ENCODE data around the gene CLEC2A. TPM values are rescaled to one million over a fixed set of nuclear protein-coding genes. Genes with fewer than 3 reads are reported as not detected.

The CLEC2A gene
- polyA plus RNA-seq, 2 of the 4 experiments (the other 2 are of a cell fraction), result not detected

DNA sequence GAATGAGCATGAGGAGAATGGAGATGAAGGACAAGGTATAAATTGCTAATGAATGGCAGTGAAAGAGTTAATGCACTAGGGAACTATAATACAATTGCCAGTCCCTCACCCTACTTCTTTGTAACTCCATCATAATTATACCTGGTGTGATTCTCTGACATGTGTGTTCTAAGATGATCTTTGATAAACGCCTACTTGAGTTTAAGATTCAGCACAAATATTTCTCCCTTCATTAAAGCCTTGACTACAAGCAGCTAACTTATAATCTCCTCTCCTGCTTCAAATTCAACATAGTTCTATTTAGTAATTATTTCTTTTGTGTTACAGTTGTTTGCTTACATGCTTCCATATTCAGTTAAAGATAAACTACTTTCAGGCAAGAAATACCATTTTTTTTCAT, 9.7 kb upstream of the CLEC2A start:
- TF ChIP-seq RNF2 (IDR thresholded peaks at IDR 0.05; ENCODE audit: borderline replicate concordance, low read depth) (no peak), POLR2A (IDR thresholded peaks at IDR 0.05; ENCODE audit: low read length) (no peak), EHMT2 (IDR thresholded peaks at IDR 0.05; ENCODE audit: low read depth) (no peak), FOSB (CRISPR knock-in tag; IDR thresholded peaks at IDR 0.05) (no peak), MAZ (IDR thresholded peaks at IDR 0.05; ENCODE audit: borderline replicate concordance, low read depth, low read length) (no peak), CHD4 (IDR thresholded peaks at IDR 0.05; ENCODE audit: borderline replicate concordance) (no peak), CEBPB (IDR thresholded peaks at IDR 0.05) (no peak), EHF (CRISPR knock-in tag; IDR thresholded peaks at IDR 0.05) (no peak), HOXB5 (CRISPR knock-in tag; IDR thresholded peaks at IDR 0.05) (no peak), ZC3H11A (IDR thresholded peaks at IDR 0.05) (no peak)
- TF ChIP-seq, protein P1, sequence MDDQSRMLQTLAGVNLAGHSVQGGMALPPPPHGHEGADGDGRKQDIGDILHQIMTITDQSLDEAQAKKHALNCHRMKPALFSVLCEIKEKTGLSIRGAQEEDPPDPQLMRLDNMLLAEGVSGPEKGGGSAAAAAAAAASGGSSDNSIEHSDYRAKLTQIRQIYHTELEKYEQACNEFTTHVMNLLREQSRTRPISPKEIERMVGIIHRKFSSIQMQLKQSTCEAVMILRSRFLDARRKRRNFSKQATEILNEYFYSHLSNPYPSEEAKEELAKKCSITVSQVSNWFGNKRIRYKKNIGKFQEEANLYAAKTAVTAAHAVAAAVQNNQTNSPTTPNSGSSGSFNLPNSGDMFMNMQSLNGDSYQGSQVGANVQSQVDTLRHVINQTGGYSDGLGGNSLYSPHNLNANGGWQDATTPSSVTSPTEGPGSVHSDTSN (IDR thresholded peaks at IDR 0.05), result no peak
- TF ChIP-seq, protein P2, sequence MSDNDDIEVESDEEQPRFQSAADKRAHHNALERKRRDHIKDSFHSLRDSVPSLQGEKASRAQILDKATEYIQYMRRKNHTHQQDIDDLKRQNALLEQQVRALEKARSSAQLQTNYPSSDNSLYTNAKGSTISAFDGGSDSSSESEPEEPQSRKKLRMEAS (IDR thresholded peaks at IDR 0.05), result no peak
- TF ChIP-seq, protein P3, sequence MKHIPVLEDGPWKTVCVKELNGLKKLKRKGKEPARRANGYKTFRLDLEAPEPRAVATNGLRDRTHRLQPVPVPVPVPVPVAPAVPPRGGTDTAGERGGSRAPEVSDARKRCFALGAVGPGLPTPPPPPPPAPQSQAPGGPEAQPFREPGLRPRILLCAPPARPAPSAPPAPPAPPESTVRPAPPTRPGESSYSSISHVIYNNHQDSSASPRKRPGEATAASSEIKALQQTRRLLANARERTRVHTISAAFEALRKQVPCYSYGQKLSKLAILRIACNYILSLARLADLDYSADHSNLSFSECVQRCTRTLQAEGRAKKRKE (CRISPR knock-in tag; IDR thresholded peaks at IDR 0.05; ENCODE audit: low read depth), result no peak
- ATAC-seq (no peak), FAIRE-seq (no peak), DNase-seq (ENCODE audit: low read depth in 1 of 2, low spot score in 1 of 2) (no peak)
- Histone ChIP-seq H3K9me3 (no peaks in the 10 kb centered on the region), H3K4me2 (no peak overlapping the region), H3K27ac (no peak overlapping the region), H3K4me3 (no peak overlapping the region), H3K4me1 (no peaks in the 10 kb centered on the region)
- 28% methylated on average over 1 of the region's 1 CpG for WGBS (ENCODE audit: missing lambda C conversion rate)
- CTCF ChIA-PET, result no interaction called here
- POLR2A ChIA-PET, result no interaction called here

DNA sequence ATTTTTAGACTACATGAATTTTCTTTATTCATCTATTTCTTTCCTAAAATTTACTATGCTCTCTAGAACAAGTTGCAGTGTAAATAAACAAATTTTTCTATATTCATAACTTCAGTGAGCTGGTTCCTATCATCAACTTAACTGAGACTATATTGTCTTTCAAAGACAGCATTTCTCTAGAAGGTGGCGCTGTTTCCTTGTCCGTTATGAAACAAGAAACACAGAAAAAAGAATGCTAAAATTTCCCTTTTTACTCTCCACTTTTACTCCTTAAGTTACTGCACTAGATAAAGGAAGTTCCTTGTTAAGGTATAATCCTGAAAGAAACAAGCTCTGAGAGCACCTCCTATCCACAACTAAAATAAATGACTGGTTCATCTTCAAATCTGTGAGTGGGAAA, 8.2 kb upstream of the CLEC2A start:
- POLR2A ChIA-PET, result no interaction called here
- CTCF ChIA-PET, result interaction anchor here (0.5 kb wide), 1 partner anchor 467 kb away, joined by 3 read pairs; no protein-coding TSS in a partner anchor
- Histone ChIP-seq H3K4me3 (no peak overlapping the region), H3K9me3 (no peaks in the 10 kb centered on the region), H3K27ac (no peak overlapping the region), H3K4me1 (no peaks in the 10 kb centered on the region), H3K4me2 (no peak overlapping the region)
- ATAC-seq, result no peak
- peak in 1 of 2 experiments; percentile 8 for DNase-seq (ENCODE audit: low read depth in 1 of 2, low spot score in 1 of 2)
- TF ChIP-seq RAD21 (conservative IDR thresholded peaks at IDR 0.05 in 1 of 2, IDR thresholded peaks at IDR 0.05 in 1 of 2) (peak in 1 of 2 experiments; percentile 37; a peak in 2 of 5 replicates), FOSL2 (IDR thresholded peaks at IDR 0.05) (no peak), FOSL2 (CRISPR knock-in tag; IDR thresholded peaks at IDR 0.05) (no peak)
- TF ChIP-seq, protein P4, sequence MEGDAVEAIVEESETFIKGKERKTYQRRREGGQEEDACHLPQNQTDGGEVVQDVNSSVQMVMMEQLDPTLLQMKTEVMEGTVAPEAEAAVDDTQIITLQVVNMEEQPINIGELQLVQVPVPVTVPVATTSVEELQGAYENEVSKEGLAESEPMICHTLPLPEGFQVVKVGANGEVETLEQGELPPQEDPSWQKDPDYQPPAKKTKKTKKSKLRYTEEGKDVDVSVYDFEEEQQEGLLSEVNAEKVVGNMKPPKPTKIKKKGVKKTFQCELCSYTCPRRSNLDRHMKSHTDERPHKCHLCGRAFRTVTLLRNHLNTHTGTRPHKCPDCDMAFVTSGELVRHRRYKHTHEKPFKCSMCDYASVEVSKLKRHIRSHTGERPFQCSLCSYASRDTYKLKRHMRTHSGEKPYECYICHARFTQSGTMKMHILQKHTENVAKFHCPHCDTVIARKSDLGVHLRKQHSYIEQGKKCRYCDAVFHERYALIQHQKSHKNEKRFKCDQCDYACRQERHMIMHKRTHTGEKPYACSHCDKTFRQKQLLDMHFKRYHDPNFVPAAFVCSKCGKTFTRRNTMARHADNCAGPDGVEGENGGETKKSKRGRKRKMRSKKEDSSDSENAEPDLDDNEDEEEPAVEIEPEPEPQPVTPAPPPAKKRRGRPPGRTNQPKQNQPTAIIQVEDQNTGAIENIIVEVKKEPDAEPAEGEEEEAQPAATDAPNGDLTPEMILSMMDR (IDR thresholded peaks at IDR 0.05), result peak; percentile 23; the same call in 2 of the 3 replicates
- peak; percentile 67 for FAIRE-seq
- under 1% methylated on average over 2 of the region's 2 CpGs for WGBS (ENCODE audit: missing lambda C conversion rate)

DNA sequence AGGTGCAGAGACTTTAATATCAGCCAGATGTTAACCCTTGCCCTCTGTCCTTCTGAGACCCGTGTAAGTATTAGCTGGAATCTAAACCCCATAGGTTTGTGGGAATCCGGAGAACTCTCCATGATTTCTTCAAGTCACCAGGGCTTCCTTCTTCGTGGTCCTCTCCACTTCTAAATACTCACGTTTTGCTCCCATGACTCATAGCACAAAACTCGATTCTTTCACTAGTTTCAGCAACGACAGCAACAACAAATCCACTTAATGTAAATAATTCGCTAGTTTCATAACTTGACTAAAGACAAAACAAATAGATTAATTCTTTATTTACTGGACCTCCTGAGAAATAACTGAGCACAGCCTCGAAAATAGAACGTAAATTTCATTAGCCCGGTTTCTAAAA, 4.4 kb upstream of the CLEC2A start:
- WGBS (ENCODE audit: missing lambda C conversion rate), result 40% methylated on average over 10 of the region's 10 CpGs
- FAIRE-seq (no peak), ATAC-seq (no peak), DNase-seq (ENCODE audit: low read depth in 1 of 2, low spot score in 1 of 2) (no peak)
- no peak for TF ChIP-seq MAFK (IDR thresholded peaks at IDR 0.05; ENCODE audit: partially characterized antibody)
- Histone ChIP-seq H3K4me1 (no peaks in the 10 kb centered on the region), H3K27ac (no peak overlapping the region), H3K4me2 (no peak overlapping the region), H3K9me3 (no peaks in the 10 kb centered on the region), H3K4me3 (no peak overlapping the region)
- CTCF ChIA-PET, result no interaction called here
- POLR2A ChIA-PET, result no interaction called here
